Measurements from ENCODE around the gene FNDC3B. TPM values are rescaled to one million over a fixed set of nuclear protein-coding genes. Genes with fewer than 3 reads are reported as not detected.

Gene FNDC3B
- total and polyA plus RNA-seq, 2 of the 8 experiments (the other 6 are each of a cell fraction or from before 2014, with no cell fraction given), result 14.1 to 44.4 TPM

GRCh38 chr3:172143739-172144497 is 104.5 kb downstream of the FNDC3B start:
- Histone ChIP-seq H3K27ac (ENCODE audit: low read depth, low read length) (no peak overlapping the region), H2BK20ac (ENCODE audit: low read length) (no peak overlapping the region), H3K79me1 (ENCODE audit: low read depth, low read length) (no peaks in the 10 kb centered on the region; the same call in 1 of the 2 replicates), H3K79me2 (ENCODE audit: control insufficient read depth in 1 of 2, insufficient read depth in 2 of 2, low read length in 2 of 2) (peaks cover 0 to 77% of the 10 kb centered on the region in 2 experiments; a peak in 2 of 4 replicates), H2BK15ac (ENCODE audit: low read length) (no peak overlapping the region; the same call in 1 of the 2 replicates), H4K5ac (ENCODE audit: insufficient read length, low read depth, low read length) (no peak overlapping the region), H2AK5ac (ENCODE audit: low read depth, low read length) (no peak overlapping the region), H3K4ac (replicated peaks; ENCODE audit: insufficient read length, low read depth, low read length) (no peak overlapping the region), H3K4me2 (ENCODE audit: insufficient read depth in 1 of 2, low read depth in 2 of 2, low read length in 2 of 2) (no peak overlapping the region), H2BK120ac (replicated peaks; ENCODE audit: low read depth, low read length) (no peak overlapping the region), H3K14ac (ENCODE audit: insufficient read length) (no peak overlapping the region), H4K91ac (replicated peaks; ENCODE audit: insufficient read length, low read length) (no peak overlapping the region), H3K23ac (ENCODE audit: insufficient read length) (no peak overlapping the region), H3K27me3 (replicated peaks in 1 of 4; ENCODE audit: control insufficient read depth in 3 of 4, extremely low read depth in 1 of 4, insufficient read depth in 3 of 4, low read length in 3 of 4) (no peaks in the 10 kb centered on the region), H3K23me2 (ENCODE audit: low read depth, low read length) (no peaks in the 10 kb centered on the region; the same call in 1 of the 2 replicates), H2AFZ (ENCODE audit: low read length) (no peak overlapping the region), H3K56ac (replicated peaks; ENCODE audit: insufficient read length, low read depth, low read length) (no peak overlapping the region), H2BK12ac (ENCODE audit: low read depth, low read length) (no peak overlapping the region), H3K9ac (replicated peaks in 1 of 4; ENCODE audit: extremely low read depth in 1 of 4, low read depth in 3 of 4, low read length in 3 of 4) (no peak overlapping the region), H2BK5ac (ENCODE audit: low read depth, low read length) (no peak overlapping the region), H3K18ac (ENCODE audit: extremely low read depth, low read length) (0 out of 2 replicates have a peak overlapping the region, but pooled peaks have one; percentile 42), H4K8ac (ENCODE audit: extremely low read depth, insufficient read depth, low read length) (no peak overlapping the region), H4K20me1 (replicated peaks in 1 of 2; ENCODE audit: control insufficient read depth in 1 of 2, insufficient read depth in 2 of 2, low read length in 2 of 2) (peaks cover 2% of the 10 kb centered on the region in 2 experiments), H3K36me3 (ENCODE audit: control insufficient read depth in 2 of 4, insufficient read depth in 4 of 4, low read length in 3 of 4) (no peaks in the 10 kb centered on the region), H3K9me3 (ENCODE audit: insufficient read depth in 2 of 2, low read depth in 1 of 2, low read length in 1 of 2) (no peaks in the 10 kb centered on the region), H3K4me1 (replicated peaks in 1 of 4; ENCODE audit: control insufficient read depth in 3 of 4, insufficient read depth in 4 of 4, low read length in 3 of 4) (peaks cover 2 to 23% (median 18%) of the 10 kb centered on the region in 4 experiments; a peak in 6 of 7 replicates), H3K4me3 (ENCODE audit: extremely low read depth in 1 of 4, insufficient read depth in 2 of 4, low read depth in 3 of 4, low read length in 4 of 4) (no peak overlapping the region)
- no peak for FAIRE-seq
- no peak for DNase-seq (ENCODE audit: low read depth in 1 of 2, low spot score in 2 of 2)
- ChIA-PET CTCF (ENCODE audit: partially characterized antibody) (interaction anchor here (0.9 kb wide), 1 partner anchor 24 kb away, joined by 3 read pairs; no protein-coding TSS in a partner anchor), POLR2A (ENCODE audit: partially characterized antibody) (no interaction called here)
- TF ChIP-seq HDAC2 (IDR thresholded peaks at IDR 0.05; ENCODE audit: borderline replicate concordance in 1 of 2, low read depth in 2 of 2, low read length in 2 of 2) (no peak), GTF2F1 (IDR thresholded peaks at IDR 0.05; ENCODE audit: borderline replicate concordance, low read depth, low read length) (no peak), CTBP2 (IDR thresholded peaks at IDR 0.05; ENCODE audit: borderline replicate concordance, insufficient read depth, insufficient read length, low read length) (no peak), RXRA (IDR thresholded peaks at IDR 0.05; ENCODE audit: insufficient read depth, low read depth, low read length) (no peak), EP300 (IDR thresholded peaks at IDR 0.05; ENCODE audit: borderline replicate concordance in 1 of 2, low read depth in 2 of 2, low read length in 2 of 2) (no peak), CBX5 (IDR thresholded peaks at IDR 0.05; ENCODE audit: low read depth, low read length) (no peak)
- 91% methylated on average over 14 of the region's 14 CpGs; no CpG with 5 or more reads in 1 of the 2 experiments for WGBS, 2 experiments (ENCODE audit: extremely low coverage in 1 of 2, insufficient coverage in 1 of 2, insufficient read length in 1 of 2, insufficient replicate concordance in 2 of 2, low coverage in 1 of 2, low lambda C conversion rate in 2 of 2, missing lambda C conversion rate in 1 of 2)
